Activated T-helper 1 cell treated with Interleukin-2 at 50 U/mL for 16 hours (primary cell): Measurements from ENCODE around the gene NHP2.

ENCODE experiments used
- DNase-seq: peaks from one replicate; pipeline ENCODE4 v3.0.0-alpha.2; 2020; ENCODE audit warnings: low read depth

The NHP2 gene

DNA sequence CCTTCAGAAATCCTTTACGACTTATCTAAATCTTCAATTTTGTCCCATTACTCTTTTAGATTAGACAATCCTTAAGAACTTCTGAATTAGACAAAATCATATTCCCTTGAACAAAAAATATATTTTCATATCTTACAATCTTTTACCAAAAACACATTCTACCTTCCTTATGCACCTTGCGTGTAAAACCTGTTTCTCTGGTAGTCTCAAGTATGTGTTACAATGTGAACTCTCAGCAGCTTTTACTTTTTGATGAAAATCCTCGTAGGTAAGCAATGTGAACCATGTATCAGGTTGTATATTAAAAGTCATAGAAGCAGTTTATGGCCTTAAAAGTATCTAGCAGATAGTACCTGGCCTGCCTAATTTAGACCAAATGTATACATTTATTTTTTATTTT lies 20.8 kb upstream of the NHP2 start:
- no peak for DNase-seq

DNA sequence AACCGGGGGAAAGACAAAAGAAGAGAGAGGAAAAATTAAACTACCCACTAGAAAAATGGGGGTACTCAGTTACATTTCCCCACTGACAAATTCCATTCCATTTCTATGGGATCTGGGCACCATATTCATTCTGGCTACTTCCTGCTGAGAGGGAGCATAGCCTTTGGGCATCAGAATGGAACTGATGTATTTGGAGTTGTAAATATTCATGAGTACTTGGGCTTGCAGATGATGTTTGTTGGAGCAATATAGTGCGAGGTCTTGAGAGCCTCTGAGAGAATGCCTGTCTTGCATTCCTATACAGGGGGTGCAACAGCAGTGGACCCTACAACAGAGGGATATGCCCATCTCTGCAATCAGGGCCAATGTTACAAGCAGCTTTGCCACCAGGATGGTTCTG lies 16.8 kb upstream of the NHP2 start:
- DNase-seq: no peak

DNA sequence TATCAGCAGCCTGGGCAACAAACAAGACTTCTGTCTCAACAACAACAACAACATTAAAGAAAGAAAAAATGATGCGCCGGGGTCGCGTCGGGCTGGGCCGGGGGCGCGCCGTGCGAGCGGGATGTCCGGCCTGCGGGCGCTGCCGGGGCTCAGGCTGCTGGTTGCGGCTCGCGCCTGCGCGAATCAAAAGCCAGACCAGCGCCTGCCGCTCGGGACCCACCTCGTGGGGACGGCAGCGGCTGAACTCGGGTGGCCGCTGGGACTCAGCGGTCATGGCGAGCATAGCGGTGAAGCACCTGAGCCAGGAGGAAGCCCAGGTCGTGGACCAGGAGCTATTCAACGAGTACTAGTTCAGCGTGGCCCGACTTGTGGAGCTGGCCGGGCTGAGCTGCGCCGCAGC lies 11.9 kb upstream of the NHP2 start:
- no peak for DNase-seq

DNA sequence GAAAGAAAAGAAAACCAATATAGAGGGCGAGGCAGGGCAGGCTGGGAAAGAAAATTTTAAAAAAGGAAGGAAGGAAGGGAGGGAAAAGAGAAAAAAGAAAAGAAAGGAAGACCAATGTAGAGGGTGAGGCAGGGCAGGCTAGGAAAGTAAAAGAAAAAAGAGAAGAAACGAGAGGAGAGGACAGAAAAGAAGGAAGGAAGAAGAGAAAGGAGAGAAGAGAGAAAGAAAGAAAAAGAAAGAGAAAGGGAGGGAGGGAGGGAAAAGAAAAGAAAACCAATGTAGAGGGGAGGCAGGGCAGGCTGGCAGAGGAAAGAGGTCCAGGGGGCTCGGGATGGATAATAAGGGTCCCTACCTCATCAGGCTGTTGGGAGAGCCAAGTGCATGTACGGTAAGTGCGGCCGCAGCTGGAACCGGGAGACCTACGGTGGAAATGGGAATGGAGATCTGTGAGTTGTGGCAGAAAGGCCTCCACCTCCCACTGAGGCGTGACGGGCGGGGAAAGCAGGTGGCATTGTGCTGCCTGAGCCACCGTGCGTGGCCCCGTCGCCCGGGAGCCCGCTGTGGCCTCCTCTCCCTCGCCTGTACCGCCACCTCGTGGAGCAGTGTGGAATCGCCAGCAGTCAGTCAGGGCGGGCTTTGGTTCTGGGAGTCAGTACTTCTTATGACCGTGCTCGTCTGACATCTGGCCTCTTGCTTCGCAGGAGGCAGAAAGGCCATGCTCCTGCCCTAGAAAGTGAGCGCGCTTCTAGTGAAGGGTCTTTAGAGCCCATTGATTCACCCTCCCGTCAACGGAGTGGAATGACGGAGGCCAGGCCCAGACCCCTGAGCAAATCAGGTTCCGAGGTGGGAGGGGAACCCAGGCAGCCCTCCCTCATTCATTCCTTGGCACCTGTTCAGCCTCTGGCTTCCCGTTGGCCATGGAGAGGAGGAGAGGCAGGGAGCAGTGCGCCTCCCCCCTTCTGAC lies 10.4 kb upstream of the NHP2 start:
- peak; percentile 83 for DNase-seq

DNA sequence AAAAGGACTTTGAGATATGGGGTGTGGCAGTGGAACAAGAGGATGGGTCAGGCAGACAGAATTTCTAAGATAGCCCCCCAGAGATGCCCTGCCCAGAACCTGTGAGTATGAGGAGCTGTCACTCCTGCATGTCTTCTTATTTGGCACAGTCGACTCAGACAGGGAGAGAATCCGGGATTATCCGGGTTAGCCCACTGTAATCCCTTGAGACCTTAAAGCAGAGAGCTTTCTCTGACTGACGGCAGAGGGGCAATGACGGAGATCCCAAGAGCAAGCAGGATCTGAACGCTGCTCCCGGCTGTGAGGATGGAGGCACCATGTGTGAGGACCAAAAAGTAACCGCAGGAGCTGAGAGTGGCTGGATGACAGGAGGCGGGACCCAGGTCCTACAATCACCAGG lies 8.8 kb upstream of the NHP2 start:
- DNase-seq: no peak

DNA sequence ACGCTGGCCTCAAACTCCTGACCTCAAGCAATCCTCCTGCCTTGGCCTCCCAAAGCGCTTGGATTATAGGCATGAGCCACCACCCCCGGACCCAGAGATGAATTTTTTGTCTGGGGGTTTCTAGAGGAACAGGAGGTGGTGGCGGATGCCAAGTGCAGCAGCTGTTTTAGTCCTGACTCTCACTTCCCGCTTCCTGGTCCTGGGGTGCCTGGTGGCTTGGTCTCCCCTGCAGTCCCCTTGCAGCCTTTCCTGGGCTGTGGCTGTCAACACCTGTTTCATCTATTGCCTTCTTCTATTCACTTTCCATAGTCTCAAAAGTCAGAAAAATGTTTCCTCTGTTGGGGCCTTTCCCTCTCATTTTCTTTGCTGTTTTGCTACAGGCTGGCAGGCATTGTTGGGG lies 6.5 kb upstream of the NHP2 start:
- no peak for DNase-seq

DNA sequence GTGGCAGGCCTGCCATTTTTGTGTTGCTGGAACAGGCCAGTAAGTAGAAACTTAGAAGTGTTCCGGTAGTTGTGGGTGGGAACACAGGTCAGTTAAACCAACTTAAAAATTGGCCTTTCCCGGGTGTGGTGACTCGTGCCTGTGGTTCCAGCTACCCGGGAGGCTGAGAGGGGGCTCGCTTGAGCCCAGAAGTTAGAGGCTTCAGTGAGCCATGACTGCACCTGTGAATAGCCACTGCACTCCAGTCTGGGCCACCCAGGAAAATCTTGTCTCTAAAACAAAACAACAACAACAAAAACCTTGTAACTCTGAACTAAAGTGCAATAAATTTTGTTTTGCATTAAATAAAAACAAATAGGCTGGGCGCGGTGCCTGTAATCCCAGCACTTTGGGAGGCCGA lies 1.4 kb upstream of the NHP2 start:
- no peak for DNase-seq

DNA sequence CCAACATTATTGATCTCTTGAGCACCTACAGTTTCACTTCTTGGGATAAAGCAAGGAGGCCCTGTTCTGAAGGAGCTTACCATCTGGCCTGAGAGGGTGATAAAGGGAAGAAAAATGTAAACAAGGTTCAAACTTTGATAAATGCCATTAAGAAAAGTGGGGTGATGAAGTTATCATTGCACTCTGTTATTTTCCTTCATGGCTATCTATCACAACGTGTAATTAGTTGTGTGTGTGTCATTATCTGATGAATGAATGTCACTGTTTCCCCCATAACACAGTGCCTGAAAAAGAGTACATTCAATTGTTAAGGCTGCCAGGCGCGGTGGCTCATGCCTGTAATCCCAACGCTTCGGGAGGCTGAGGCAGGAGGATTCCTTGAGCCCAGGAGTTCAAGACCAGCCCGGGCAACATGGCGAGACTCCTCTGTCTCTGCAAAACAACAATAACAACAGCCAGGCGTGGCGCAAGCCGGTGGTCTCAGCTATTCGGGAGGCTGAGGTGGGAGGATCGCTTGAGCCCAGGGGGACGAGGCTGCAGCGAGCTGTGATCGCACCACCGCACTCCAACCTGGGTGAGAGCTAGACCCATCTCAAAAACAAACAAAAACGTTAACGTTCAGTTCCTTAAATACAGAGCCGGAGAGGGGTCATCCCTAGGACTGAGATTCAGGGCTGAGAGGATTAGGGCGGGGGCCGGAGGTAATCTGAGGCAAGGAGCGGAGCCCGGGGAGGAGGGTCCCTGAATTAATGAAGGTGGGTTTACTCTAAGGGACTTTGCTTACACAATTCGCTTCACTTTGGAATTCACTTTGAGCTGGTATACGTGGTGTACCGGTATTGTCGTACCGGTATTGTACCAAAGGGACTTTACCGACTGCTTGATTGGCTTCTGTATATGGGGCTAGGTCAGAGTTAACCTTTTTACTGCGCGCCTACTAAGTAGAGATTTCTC lies 917 bp downstream of the NHP2 start:
- DNase-seq: no peak

DNA sequence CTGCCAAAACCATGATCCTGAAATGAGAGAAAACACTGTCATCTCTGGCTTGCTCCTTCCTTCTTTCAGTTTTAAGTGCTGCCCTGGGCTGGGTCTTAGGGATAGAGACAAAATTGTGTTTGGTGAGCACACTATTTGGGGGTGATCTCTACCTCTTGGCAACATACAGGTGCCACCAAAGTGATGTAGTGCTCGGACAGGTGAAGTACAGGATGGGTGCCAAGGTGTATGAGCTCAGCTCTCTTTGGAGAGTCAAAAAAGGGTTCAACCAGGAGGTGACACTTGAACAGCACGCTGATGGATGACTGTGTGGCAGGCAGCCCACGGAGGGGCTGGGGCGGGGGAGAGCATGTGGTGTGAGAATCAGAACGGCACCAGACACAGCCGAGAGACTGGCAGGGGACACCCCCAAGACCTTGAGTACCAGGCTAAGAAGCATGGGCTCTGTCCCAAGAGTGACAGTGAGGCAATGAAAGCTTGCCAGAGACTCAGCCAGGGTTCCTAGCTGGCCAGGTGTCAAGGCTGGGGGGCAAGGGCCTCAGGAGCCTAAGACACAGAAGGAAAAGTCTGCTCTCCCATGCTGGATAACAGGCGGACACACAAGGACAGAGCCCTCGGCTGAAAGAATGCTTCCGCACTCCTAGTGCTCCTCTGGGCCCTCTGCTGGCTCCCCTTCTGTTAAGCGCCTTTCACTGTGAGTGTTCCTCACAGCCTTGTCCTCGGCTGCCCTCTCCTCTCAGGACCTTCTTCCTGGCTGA lies 2.5 kb downstream of the NHP2 start:
- no peak for DNase-seq

DNA sequence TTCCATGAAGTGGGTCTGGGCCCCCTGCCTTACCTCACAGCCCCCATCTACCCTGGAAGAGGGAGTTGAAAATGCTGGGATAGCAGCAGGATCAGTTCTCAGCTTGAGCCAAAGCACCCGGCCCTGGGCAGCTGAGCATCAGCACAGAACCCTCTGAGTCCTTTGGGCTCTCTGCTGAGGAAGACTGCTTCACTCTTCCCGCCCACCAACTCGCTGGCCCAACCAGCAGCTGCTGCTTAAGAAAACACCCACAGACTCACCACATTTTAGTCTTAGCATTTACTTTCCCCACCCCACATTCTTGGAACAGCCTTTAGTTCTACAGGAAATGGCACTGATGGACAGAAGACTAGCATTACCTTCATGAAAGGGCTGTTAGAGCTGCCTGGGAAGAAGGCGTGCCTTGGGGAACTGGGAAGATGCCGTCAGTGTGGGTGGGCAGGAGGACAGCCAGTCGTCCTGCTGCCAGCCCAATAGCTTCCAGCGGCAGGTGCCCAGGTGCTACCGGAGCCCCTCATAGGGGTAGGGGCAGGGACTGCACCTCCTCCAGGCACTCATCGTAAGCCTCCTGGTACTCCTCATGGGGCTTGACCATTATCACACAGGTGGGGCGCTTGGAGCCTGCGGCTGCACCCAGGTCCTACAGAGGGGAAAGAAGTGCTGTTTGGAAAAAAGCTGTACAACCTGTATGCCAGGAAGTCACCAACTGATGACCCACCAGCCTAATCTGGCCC lies 4.3 kb downstream of the NHP2 start:
- no peak for DNase-seq

DNA sequence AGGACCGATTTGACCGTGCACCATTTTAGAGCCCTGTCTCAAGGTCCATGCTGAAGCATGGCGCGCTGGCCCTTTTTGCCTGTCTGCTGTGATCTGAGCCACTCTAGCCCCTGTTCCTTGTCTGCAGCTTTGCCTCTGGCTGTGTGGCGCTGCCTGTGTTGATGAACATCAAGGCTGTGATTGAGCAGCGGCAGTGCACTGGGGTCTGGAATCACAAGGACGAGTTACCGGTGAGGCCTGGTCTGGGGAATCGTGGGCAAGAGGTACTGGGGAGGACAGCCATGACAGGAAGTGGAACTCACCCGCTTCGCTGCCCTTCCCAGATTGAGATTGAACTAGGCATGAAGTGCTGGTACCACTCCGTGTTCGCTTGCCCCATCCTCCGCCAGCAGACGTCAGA lies 6.3 kb downstream of the NHP2 start:
- no peak for DNase-seq

DNA sequence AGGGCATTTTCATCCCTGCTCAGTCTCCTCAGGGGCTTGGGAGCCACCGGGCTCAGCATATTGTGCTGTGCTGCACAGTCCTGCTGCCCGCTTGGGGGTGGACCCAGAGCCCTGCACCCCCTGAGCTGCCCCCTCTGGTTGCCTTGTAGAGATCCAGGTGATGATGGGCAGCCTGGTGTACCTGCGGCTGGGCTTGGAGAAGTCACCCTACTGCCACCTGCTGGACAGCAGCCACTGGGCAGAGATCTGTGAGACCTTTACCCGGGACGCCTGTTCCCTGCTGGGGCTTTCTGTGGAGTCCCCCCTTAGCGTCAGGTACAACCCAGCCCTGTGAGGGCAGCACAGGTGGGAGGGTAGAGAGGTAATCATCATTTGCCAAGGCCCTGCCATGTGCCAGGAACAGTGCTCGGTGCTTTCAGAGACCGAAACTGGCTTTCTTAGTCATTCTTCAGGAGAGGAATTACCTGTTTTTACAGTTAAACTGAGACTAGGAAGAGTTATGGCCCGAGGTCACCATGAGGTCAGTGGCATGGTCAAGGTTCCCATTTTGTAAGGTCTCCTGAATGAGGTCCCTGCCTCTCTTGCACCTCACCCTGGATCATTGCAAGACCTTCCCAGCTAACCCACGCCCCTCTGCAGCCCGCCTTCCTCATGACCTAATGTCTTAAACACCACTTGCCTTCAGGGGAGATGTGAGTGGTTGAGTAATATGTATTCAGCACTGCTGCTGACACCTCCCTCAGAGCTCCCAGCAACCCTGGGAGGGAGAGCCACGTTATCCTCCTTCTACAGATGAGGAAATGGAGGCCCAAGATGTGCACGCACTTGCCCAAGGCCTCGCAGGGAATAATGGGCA lies 7.5 kb downstream of the NHP2 start:
- peak; percentile 59 for DNase-seq

DNA sequence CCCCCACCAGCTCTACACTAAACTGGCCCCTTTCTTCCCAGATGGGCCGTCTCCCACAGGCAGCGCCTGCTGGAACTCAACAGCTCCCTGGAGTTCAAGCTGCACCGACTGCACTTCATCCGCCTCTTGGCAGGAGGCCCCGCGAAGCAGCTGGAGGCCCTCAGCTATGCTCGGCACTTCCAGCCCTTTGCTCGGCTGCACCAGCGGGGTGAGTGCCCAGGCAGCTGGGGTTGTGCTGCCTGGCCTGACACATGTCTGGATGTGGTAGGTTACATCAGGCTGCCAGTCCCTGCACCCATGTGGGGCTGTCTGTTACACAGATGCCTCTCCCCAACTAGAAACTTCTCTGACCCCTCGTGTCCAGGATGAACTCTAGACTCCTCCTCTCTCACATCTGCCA lies 9.8 kb downstream of the NHP2 start:
- DNase-seq: no peak

DNA sequence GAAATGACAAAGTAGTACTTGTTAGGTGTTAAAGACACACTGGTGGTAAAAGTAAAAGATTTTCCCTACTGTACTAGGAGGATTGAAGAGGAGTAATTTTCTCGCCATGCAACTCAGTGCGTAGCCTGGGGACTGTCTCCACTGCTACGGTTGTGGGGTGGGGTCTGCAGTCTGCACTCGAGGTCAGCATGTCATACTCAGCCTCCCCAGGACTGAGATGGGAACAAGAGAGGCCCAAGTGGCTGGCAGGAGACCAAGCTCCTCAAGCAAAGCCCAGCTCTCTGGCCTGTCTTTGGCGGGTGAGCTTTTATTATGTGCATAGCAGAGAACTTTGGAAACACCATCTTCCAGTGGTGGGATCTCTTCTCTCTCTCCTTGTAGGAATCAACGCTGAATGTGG lies 10.4 kb downstream of the NHP2 start:
- no peak for DNase-seq

DNA sequence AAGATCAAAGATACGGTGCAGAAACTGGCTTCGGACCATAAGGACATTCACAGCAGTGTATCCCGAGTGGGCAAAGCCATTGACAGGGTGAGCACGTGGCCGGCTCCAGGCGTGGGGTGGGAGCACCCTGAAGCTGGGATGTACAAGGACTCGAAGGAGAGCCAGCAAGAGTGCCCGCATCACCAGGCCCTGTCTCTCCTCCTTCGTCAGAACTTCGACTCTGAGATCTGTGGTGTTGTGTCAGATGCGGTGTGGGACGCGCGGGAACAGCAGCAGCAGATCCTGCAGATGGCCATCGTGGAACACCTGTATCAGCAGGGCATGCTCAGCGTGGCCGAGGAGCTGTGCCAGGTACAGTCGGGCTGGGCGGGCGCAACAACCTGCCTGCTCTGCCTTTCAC lies 11.0 kb downstream of the NHP2 start:
- no peak for DNase-seq

DNA sequence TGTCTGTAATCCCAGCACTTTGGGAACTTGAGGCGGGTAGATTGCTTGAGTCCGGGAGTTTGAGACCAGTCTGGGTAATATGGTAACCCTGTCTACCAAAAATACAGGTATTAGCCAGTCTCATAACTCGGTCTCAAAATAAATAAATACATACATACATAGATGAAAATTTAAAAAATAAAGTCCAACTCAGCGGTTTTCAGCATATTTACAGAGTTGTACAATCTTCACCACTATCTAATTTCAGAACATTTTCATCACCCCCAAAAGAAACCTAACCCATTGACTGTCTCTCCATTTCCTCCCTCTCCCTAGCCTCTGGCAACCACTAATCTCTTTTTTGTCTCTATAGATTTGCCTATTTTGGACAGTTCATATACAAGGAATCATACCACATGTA lies 12.1 kb downstream of the NHP2 start:
- DNase-seq: no peak

DNA sequence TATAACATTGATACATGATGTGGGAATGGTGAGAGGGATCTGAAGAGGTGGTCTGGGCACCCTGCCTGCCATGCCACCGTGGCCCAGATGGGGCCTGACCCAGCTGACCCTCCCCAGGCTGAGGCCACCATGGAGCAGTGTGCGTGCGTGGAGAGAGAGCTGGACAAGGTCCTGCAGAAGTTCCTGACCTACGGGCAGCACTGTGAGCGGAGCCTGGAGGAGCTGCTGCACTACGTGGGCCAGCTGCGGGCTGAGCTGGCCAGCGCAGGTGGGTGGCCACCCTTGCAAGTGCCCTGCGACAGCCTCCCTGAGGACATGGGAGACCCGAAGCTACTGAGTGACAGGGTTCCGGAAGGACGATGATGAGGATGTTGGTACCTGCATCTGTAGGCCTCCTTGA lies 15.7 kb downstream of the NHP2 start:
- no peak for DNase-seq

DNA sequence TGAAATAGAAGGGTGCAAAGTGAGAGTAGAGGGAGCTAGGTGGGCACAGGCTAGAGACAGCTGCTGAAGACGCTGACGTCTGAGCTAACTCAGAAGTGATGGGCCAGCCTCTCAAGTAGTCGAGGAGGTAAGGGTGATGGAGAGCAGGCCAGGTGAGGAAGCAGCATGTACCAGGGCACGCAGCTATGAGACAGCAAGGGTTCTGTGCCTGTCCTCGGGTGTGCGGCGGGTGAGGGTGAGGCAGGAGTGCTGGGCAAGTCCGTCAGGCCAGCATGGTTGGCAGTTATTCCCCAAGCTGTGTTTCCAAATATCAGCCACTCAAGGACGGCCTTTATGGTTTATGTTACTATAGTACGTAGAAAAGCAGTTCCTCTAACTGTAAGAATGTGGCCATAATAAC lies 16.7 kb downstream of the NHP2 start:
- no peak for DNase-seq

DNA sequence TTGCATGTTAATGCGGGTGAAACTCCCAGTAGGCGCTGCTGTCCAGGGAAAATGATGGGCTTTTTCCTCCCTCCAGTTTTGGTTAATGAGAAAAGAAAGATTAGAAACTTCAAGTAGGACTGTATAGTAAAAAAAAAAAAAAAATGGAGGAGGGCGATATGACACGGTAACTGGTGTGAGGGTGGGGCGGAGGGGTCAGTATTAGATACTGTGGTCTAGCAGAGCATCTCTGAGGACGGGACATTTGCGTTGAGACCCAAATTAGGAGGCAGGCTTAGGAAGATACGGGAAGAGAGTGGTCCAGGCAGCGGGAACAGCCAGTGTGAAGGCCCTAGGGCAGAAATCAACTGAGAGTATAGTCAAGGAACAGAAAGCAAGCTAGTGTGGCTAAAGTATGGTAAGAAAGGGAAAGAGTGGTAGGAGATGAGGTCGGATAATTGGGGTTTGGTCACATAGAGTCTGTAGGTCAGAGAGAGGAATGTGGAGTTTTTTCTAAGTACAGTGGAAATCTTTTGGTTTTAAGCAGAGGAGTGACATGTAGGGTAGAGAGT lies 22.2 kb downstream of the NHP2 start:
- no peak for DNase-seq
